ENCODE results near the gene TERB1.

The TERB1 gene

DNA sequence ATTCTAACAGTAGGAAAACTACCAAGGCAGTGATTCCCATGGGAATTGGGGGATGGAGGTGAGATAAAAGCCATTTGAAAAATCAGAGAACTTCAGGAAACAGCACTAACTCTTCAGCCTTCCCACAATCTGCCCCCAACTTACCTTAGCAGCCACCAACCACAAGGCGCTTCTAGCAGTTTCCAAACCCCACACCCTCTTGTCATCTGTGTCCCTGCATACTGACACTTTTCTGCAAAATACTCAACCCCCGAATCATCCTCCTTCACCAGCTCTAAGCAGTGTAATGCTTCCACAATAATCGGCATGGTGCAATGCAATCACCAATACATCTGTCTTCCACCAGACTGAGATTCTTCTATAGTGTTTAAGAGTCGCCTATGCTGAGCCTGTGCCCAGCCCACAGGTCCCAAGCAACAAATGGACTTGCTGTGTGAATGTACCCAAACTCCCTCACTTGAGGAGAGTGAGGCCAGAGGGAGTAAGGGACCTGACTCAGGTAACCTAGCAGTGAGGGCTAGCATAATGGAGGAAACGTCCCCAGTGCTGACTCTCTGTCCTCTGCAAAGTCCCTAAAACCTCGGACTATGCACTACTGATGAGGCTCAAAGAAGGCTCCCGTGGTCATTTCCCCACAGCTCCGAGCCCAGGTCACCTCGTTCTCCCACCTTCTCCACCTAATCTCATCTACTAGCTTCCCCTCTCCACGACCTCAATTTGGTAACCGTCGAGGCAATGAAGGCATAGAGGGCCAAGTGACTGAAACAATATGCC lies 50.9 kb downstream of the TERB1 start:
- DNase-seq (ENCODE audit: low read depth, low spot score), result no peak

DNA sequence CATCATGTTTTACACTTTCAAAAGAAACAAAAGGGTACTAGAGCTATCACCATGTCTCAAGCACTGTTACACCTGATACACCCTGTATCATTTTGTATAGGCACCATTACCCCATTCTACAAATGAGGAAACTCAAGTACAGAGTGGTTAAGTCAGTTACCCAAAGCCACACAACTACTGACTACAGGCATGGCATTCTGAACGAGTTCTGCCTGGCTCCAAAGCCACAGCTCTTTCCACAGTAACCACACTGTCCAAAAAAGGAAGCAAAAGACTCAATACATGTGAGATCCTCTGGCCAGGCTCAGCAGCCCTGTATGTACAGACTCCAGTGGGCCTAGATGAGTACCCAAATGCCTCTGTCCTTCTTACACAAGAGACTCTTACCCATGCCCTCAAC lies 54.7 kb downstream of the TERB1 start:
- no peak for DNase-seq (ENCODE audit: low read depth, low spot score)

DNA sequence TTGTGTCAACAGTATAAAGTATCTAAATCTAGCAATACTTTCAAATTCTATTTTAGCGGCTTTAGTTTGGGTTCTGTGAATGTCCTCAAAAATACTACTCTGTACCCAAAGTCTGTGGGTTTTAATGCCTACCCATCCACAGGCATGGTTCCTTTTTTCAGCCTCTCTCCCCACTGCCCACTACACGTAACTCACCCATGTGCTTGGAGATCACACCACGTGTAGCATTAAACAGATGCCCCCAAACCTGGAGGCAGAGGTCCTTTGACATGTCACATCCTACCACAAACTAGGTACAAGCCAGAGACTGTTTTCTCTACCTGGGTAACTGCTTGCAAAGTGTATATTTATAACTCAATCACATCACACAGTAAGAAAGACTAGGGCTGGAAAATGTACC lies 55.3 kb downstream of the TERB1 start:
- no peak for DNase-seq (ENCODE audit: low read depth, low spot score)

DNA sequence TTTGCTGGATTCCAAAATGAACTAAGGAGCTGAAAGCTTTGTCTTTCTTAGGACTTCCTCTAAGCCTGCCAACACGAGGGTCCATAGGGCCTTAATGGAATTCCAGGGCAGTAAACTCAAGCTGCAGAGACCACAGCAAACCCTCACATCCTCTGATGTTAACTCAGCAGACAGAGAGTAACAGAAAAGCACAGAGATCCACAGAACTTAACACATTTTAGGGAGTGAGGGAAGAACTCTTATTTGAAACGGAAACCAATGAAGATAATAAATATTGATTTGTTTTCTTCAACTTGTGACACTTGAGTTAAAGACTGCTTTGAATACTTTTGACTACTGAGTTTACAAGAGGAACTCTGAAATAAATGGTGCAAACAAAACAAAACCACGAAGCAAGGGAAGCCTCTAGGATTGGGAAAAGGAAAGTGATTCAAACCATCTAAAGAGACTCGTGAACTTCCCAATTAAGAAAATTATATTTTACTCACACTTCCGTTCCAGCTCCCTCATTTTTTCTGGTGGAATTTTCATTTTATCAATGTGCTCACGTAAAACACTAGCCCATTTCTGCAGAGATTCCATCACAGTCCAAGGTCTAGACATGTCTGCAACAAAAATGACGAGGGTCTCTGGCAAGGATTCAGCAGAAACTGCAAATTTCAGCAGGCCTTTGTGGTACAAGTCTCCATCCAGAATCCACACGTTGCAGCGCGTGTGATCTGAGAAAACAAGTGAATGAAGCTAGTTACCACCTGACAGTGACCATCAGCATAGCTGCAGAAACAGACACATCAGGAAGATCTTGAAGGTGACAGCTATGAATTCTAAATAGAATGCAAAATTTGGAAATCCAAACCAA lies 59.2 kb downstream of the TERB1 start:
- DNase-seq (ENCODE audit: low read depth, low spot score), result no peak

DNA sequence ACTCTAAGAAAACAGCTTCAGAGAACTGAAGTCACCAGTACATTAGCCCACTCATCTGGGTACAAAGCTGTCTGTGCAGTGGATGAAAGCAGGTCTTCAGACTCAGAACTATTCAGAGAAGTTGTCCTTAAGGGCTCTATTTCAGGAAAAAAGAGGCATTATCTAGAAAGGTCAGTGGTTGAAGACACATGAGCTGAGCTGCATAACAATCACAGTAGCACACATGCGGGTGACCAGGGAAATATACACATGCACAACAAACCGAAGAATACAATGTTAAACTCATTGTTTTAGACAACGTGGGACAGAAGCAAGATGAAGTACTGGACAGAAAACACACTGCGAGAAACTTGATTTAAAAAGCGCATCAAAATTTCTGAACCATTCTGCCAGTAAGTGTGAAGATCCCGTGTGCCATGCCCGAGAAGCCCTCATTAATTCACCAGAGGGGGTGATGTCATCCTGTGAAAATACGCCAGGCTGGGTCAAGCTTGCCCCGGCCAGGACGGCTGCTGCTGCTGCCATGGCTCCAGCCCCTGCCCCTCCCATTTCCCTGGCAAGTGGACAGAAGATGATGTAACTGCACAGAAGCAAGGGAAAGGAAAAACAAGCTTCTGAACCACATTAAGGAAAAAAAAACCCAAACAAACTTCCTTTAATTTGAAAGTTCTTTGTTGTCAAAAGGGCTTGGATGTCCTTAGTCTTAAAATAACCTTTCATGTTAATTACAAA lies 60.0 kb downstream of the TERB1 start:
- no peak for DNase-seq (ENCODE audit: low read depth, low spot score)

DNA sequence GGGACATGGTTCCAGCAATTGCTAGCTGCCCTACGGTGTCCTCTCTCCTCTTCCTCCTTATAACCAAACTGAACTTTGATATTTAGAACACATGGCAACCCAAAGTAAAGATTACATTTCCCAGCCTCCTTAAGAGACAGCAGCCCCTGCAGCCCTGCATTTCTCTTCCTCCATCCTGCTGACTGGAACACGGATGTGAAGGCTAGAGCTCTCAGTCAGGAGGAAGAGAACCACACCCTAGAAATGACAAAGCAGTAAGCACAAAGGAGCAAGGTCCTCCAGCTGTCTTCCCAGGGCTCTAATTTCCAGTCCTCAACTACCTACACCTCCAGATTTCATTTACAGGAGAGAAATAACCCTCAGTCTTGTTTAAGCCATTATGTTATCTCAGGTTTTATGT lies 60.9 kb downstream of the TERB1 start:
- no peak for DNase-seq (ENCODE audit: low read depth, low spot score)

DNA sequence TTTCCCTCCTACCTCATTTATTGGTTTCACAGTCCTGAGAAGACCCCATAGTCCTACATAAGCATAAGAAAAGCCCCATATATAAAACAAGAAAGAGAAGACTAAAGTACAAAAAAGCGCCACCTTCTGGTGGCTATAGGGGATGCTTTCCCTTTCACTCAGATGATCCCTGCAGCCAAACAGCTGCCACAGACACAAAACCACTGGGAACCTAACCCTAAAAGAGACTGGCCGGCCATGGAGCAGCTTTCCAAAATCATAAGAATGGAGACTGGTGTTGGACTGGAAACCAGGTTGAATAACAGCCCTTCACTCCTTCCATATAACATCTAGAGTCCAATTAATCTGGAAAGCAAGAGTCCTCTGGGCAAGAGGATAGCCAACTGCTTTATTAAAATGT lies 61.4 kb downstream of the TERB1 start:
- no peak for DNase-seq (ENCODE audit: low read depth, low spot score)

DNA sequence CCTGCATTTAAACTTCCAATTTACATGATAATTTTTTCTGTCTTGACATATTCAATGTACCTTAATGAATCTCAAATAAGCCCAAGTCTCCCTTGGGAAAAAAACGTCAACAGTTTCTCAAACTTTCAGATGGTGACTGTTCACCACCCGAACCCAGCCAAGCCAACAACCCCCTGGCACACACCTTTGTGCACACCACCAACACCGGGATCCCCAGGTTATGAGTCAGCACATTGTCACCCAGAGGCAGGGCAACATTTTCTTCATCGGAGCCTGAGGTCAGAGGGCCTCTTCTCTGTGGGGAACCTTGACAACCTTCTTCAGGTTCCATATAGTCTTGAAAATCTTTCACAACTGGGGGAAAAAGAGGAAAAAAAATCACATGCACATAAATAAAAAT lies 65.5 kb downstream of the TERB1 start:
- DNase-seq (ENCODE audit: low read depth, low spot score), result no peak

DNA sequence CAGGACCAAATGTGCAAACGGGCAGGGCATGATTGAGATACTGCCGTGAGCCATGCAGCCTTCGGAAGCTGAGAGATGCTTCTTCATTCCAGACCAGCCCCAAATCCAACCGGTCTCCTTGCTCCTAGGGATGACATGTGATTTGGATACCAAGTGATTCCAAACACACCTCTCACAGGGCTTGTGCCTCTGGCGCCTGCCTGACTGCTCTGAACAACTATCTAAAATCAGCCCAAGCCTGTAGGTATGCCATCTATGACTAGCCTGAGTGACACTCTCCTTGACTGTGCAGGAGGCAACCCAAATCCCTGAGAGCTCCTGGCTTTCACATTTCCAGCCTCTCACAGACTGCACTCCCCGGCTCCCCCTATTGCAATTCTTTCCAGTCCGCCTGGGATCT lies 70.3 kb downstream of the TERB1 start:
- DNase-seq (ENCODE audit: low read depth, low spot score), result no peak

DNA sequence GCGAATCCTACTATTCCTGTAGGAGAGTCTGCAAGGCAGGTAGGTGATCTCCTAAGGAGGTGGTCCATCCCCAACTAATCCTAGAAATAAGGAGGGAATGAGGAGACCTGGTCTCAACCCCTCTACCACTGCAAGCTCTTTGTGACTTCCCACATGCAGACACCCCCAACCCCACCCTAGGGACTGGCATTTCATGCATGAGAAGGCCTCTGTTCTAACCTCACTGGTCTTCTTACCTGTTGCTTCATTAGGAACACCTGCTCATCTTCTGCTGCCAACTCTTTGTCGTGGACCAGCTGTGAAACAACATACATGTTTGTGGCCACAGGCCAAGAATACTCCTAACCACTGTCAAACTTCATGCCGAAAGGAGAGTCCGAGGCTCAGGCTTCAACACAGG lies 72.6 kb downstream of the TERB1 start:
- no peak for DNase-seq (ENCODE audit: low read depth, low spot score)

DNA sequence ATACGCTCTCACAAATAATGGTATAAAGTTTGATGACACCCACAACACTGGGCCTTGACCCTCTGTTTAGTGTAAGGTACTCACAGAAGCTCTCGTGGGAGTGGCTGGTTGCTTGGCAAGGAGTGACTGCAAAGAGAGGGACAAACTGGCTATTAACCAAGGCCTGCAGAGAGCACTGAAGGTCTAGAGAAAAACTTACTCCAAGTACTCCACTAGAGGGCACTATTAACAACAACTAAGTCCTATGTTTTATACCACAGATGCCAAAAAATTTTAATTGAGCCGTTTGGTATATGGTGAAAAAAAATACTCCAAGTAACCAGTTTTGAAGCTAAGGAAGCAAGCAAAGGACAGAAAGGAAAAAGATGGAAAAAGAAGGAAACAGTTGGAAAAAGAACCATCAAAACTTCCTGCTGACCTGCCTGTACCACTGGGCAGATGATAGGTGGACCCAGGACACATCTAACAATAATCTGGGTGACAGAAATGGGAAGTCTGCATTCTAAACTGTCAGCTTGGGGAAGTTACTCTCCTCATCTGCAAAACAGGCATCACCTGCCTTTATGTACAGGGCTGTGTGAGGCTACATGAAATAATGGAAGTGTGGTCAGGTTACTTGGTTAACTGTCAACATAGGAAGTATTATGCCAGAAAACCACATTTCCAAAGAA lies 73.1 kb downstream of the TERB1 start:
- DNase-seq (ENCODE audit: low read depth, low spot score), result no peak

DNA sequence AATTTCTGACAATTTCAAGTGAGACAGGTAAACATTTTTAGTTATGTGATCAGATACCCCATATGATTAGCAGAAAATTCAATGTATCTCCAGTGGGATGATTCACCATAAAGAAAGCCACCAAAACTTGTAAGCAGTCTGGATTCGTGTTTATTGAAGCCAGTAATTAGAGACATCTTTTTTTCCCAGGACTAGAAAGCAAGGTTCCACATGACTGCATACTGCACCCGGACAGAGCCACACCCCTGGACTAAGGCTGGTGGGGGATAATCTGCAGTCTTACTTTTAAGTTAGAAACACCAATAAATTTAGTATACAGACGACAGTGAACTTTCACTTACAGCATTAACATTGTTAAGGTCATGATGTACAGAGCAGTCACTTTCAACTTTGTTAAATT lies 80.6 kb downstream of the TERB1 start:
- DNase-seq (ENCODE audit: low read depth, low spot score), result no peak

DNA sequence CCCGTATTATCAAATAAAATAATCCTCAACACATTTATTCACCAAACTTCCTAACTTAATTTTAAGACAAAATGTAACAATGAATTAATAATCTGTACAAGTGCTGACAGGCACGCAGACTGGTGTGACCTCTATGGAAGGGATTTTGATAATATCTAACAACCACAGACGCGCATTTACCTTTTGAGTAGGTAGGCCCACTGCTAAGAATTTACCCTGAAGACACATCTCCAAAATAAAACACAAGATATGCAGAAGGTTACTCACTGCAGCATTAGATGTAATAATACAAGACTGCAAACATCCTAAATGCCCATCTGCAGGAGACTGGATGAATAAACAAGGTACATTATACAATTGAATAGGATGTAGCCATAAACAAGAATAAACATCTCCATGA lies 82.1 kb downstream of the TERB1 start:
- no peak for DNase-seq (ENCODE audit: low read depth, low spot score)

DNA sequence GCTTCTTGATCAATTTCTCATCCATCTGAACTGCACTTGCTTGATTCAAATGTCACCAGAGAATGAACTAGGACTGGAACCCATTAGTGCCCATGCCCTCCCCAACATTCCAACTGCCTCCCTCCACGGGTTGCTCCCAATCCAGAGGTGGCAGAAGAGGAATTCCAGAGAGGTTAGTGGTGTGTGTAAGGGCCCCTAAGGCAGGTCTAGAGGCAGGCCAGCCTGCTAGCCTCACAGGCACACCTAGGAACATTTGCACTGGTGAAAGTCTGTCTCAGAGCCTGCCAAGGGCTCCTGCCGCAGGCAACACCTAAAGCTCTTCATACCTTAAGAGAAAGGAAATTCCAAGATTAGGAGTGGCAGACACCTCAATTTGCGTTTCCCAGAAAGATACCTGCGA lies 83.6 kb downstream of the TERB1 start:
- no peak for DNase-seq (ENCODE audit: low read depth, low spot score)

DNA sequence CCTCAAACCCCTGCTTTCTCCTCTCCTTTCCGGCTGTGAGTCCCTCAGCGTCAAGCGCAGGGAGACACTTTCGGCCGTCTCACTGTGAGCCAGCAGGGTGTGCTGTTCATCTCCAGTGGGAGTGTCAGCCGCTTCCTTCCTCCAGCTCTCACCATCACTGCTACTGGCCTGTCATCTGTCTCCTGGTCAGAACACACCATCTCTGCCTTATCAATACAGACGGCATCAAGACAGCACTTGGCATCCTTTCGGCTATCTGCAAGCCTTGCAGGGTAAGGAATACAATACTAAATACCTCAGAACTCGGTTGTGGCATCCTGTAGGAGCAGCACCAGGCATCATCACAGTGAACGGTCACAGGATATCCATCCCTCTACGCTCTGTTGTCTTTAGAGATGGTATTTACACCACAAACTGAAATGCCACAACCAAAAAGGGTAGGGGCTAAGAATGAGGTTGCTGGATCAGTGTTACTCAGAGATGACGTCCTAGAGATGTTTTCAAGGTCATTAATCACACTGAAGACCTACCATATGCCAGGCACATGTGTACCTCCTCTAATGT lies 84.2 kb downstream of the TERB1 start:
- no peak for DNase-seq (ENCODE audit: low read depth, low spot score)

DNA sequence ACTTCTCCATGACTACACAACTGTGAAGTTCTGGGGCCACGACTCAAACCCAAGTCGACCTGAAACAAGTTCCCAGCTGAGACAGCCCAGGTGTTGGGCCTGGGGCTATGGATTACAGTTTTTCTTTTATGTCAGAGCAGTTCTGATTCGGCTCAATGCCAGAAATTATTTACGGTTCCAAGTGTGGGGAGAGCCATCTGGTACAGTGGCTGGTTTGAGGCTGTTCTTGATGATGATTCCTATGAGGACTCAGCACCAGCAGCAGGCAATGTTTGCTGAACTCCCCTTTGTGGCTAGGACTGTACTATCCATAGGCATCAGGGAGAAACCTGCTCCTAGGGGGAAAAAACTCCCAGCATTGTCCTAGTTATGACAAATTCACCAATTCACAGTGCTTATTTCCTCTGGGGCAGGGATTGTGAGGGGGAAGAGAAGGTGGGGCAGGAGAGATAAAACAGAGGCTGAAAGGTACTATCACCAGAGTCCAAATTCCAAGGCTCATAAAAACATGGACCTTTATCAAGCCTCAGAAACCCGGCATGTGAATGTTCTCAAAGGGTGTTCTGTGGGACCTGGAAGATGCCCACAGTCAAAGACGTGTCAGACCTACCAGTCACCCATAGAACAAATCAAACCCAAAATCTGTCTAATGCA lies 86.6 kb downstream of the TERB1 start:
- DNase-seq (ENCODE audit: low read depth, low spot score), result no peak

DNA sequence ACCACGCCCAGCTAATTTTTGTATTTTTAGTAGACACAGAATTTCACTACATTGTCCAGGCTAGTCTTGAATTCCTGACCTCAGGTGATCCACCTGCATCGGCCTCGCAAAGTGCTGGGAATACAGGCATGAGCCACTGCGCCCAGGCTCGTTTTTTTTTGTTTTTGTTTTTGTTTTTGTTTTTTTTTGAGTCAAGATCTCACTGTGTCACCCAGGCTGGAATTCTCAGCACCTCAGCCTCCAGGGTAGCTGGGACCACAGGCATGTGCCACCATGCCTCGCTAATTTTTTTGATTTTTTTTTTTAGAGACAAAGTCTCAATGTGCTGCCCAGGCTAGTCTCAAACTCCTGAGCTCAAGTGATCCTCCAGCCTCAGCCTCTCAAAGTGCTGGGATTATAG lies 87.3 kb downstream of the TERB1 start:
- DNase-seq (ENCODE audit: low read depth, low spot score), result no peak

DNA sequence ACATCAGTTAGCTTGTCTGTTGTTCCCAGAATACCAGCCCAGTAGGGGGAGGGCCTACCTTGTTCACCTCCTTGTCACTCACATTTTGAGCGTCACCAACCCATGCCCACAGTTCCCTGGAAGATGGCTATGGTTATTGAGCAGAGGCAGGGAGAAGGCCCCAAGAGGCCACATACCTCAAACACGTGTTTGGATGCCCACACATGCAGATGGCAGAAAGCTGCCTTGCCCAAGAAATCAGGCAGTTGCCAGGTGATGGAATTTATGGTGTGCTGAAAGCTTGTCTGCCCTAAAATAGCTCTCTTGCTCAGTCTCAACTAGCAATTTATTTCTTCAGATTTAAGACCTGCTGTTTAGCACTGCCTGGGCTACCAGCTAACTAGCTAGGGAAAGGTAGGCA lies 88.3 kb downstream of the TERB1 start:
- DNase-seq (ENCODE audit: low read depth, low spot score), result no peak

DNA sequence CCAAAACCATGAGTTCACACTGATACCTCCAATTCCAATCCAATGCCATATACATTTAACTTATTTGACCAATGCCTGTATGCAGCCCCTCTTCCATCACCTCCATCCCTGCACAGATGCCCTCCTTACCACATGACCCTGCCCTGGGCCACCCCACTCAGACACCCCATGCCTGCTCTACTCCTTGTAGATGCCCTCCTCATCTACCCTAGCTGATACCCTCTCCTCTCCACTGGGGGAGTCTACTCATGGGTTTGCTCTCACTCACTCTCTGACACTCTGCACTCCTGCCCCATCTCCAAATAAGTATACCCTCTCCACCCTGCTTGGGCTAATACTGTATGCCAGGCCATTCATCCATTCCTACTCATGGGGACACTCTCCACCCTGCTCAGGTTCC lies 88.9 kb downstream of the TERB1 start:
- DNase-seq (ENCODE audit: low read depth, low spot score), result no peak

DNA sequence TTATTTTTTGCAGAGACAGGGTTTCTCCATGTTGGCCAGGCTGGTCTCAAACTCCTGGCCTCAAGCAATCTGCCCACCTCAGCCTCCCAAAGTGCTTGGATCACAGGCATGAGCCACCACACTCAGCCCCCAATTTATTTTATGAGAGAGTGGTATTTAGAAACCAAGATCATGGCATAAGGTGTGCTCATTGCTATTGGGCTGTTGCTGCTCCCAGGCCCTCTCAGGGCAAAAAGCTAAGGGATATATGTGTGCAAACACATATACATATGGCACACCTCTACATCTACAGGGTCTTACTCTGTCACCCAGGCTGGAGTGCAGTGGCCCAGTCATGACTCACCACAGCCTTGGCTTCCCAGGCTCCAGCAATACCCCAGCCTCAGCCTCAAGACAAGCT lies 89.8 kb downstream of the TERB1 start:
- no peak for DNase-seq (ENCODE audit: low read depth, low spot score)

DNA sequence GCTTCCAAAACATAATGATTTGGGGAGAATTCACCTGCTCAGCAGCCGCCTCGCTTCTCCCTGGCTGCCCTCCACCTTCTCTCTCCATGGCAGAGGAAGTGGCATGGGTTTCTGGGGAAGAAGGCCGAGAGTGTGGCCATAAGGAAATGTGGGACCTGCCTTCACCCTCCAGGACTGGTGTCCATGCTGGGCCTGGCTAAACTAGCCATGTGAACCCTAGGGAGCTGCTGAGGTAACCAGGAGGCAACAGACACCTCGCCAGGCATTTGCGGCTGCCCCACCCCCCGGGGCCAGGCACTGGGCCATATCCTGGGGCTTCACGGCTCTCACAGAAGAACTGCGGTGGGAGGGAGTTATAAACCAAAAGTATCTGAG lies 94.9 kb downstream of the TERB1 start:
- DNase-seq (ENCODE audit: low read depth, low spot score), result no peak

All from activated naive CD8-positive, alpha-beta T cell treated with anti-CD3 and anti-CD28 coated beads, Interleukin-2, amount 50 U/mL, for 16 hours (primary cell).